HG03039 (cell line): ENCODE data around the gene MTIF3.
"Not testable (repeated sequence)": the region's sequence is repeated elsewhere in the genome, so short reads cannot be mapped to it uniquely, and the experiment has no call there.

ENCODE experiments used
- ATAC-seq: cut with Tn5 transposase; IDR thresholded peaks from one replicate; pipeline ENCODE4 v1.9.1; 2021; ENCODE audit warnings: mild to moderate bottlenecking, moderate library complexity; ENCODE audit not compliant: unreplicated experiment

MTIF3 gene

DNA sequence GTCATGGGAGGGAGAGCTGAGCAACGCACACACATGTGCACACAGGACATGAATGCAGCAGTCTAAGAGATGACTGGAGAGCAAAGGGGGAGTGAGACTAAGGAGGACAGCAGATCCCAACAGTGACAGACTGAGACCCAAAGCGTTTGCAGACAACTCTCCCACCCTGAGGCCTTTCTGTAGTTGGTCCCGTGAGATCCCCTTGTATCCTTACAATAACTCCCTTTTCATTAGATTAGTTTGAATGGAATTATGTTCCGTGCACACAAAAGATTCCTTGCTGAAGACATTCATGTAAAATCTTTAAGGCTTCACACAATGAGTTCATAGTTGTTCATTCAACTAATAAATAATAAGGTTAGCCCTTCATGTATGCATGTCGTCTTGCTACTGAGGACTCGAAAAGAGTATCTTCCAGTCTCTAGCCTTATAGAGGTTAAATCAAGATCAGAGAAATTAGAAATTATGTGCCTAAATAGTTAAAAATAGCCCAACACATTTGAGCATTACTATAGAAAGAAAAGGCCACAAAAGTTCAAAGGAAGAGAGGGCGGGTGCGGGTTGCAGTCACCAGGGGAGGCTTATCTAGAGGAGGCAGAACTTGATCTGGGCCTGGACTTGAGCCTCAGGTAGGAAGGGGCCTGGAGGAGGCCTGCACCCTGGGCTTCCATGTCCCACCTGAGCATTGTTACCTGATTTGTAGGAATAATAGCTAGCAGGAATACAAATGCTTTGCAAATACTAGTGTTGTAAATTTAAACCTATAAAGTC lies 29.1 kb downstream of the MTIF3 start:
- no peak for ATAC-seq

DNA sequence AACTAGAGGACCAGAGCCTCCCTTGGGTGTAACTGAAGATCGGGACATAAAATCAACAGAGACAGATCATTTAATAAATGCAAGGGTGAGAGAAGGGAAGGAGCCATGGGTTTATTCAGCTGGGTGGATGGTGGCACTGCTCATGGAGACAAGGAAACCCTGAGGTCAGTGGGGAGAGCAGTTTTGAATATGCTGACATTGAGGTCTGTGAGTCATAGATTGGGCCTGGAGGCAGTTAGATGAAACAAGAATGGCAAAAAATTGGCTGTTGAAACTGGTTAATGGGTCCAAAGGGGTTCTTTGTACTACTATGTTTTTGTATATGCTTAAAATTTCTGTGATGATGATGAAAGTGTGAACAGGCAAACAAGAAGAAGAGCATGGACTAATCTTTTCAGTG lies 31.0 kb downstream of the MTIF3 start:
- ATAC-seq, result no peak

DNA sequence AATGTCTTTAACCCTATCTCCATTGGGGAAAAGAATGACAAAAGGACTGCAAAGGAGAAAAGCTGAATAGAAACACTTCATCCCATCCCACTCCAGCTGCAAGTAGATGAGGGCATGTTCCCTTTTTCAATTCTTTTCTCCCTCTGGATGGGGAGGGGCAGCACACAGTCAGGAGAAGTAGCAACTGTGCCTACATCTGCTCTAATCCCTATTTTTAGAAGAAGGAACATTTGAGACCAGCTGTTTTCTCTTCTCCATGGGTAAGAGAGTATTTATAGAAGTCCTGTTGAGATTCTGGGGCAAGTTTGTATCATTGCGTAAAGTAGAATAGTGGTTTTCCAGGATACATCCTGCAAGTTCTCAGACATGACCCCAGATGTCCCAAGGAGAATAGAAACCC lies 35.2 kb downstream of the MTIF3 start:
- no peak for ATAC-seq

DNA sequence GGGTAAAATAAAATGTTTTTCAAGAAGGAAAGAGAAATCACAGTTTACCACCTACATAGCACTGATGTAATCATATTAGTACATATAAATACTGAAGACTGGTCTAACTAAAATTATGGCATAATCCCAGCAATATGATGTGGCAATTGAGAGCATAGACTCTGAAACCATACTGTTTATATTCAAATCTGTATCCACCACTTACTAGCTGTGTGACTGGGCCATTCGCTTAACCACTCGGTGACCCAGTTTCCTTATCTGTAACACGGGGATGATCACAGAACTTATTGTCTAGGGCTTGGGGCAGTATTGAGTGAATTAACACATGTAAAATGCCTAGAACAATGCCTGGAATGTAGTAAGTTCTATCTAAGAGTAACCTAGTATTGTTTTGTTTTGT lies 39.0 kb downstream of the MTIF3 start:
- no peak for ATAC-seq

DNA sequence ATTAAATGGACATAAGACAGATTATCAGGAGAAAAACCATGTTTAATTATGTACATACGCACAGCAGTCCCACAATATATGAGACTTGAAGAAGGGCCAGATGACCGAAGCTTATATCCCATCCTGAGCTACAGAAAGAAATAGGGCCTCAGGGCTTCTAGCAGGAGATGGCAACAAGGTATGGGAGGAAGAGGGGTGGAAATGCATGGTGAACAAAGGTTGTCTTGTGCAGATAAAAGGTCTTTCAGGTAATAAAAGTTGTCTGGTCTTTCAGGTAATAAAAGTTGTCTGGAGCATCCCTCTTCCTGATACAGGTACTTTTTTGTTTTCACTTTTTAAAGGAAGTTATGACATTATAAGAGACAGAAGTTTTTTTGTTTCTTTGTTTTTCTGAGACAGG lies 41.4 kb downstream of the MTIF3 start:
- ATAC-seq, result no peak

DNA sequence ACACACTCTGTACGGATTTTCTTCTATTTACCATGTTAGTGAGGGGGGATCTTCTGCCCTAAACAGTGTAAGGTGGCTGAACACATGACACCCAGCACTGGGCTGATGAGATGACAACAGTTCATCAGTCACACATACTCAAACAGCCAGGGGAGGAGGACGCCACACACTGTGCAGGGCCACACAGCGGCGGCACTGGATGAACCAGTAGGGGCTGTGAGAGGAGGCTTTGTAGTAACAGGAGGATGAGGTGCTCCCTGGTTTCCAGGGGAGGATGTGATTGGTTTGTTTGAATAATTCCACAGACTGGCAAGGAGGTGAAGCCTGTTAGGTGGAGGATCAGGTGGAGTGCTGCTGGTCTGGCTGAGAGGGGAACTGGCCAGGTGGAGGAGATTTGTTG lies 42.3 kb downstream of the MTIF3 start:
- ATAC-seq, result no peak

DNA sequence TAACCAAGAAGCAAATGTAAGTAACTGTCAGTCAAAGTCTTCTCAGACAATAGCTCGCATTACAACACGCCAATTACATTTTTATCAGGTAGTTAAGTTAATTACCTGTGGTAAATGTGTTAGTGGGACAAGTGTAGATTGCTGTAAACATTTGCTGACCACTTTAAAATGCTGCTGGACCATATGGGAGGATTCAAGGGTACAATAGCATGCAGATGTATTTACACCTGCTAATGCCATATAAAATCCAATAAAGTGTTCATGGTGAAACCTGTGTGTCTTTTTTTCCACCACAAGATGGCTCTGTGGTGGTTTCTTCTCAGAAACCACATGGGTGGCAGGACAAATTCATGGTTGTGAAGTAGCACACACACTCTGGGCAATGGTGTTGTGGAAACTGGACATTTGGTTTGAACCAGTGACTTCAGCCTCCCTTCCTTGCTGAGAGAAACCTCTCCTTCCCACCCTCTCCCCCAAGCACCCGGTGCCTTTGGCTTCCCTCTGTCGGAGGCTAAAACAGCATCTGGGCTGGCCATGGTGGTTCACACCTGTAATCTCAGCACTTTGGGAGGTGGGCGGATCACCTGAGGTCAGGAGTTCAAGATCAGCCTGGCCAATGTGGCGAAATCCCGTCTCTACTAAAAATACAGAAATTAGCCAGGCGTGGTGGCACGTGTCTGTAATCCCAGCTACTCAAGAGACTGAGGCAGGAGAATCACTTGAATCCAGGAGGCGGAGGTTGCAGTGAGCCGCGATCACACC lies 44.0 kb downstream of the MTIF3 start:
- no peak for ATAC-seq

DNA sequence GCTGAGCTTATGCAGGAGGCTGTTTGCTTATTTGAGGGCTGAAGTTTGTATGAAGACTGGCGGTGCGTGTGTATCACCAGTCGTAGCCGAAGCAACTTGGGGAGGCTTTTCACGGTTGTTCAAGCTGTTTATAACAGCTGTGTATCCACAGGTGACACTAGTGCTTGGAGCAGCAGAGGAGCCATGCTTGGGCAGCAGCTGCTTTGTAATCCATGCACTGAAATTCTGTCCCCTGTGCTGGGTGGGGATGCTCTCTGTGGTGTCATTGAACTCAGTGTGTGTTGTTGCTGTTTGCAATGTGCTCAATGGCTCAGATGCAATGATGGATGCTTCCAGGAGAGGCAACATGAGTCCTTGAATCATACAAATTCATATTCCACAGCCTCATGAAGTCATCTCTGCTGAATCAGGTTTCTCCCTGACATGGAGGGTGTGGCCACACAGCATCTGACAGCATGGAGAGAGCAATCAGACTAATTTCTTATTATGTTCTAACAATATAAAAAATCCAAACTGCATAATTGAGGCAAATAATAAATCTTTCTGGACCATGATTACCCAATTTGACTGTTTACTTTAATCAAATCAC lies 44.7 kb downstream of the MTIF3 start:
- no peak for ATAC-seq

DNA sequence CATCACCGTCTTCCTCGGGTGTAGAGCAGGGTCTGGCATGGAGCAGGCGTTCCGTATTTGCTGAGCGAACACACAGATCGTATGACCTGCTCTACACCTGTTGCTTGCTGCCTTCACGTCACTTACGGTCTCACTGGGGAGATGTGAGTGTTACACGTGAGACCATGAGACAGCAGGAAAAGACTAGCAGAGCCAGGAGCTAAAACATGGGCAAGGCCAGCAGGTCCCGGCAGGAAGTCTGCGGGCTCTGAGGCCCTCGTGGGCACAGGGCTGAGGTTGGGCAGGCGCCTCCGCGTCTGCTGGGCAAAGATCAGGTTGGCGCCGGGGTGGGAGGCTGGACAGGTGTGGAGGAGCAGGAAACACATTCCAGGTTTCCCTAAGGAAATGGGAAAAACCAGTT lies 45.7 kb downstream of the MTIF3 start:
- ATAC-seq, result no peak

DNA sequence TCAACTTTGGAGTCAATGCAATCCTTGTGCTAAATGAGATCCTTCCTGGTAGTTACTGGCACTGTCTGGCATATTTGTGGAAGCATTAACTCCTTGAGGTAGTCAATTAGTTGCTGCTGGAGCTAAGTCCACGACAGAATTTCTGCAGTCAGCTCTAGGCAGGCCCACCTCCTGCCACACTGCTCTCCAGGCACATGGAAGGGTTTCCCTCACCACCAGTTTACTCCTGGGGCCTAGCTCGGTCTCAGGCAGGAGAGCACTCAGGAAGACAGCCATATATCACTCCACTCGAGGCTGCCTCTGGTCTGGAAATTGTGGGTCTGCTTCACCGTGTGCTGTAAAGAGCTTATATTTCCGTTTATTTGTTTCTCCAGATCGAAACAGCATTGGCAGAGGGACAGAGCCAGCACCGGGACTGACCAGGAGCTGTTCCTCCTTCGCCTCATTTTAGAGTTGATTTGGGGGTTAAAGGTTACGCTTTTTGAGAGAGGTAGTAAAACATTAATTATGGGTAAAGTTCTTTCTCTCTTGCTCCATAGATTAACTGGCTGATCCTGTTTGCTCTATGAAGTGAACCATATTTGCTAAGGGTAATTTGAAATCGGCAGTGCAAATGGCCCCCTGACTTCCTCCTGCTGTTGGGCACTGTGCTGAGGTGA lies 46.5 kb downstream of the MTIF3 start:
- no peak for ATAC-seq

DNA sequence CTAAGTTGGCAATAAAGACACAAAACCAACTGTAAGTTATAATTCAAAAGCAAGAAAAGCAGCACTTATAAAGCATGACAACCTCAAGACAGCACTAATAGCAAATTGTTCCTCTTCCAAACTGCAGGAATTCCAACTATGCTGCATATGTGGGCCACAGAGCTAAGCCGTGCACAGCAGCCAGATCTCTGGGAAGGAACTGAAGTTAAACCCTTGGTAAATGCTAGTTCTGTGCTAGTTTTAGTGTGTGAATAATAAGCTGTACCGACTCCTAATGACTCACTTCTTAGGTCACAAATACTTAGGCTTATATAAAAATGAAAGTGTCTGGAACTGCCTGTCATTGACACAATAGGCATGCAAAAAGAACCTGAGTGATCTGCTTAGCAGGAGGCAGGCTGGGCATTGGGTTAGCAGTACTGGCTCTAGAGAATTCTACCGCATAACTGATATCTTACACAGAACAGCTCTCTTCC lies 47.1 kb downstream of the MTIF3 start:
- no peak for ATAC-seq

DNA sequence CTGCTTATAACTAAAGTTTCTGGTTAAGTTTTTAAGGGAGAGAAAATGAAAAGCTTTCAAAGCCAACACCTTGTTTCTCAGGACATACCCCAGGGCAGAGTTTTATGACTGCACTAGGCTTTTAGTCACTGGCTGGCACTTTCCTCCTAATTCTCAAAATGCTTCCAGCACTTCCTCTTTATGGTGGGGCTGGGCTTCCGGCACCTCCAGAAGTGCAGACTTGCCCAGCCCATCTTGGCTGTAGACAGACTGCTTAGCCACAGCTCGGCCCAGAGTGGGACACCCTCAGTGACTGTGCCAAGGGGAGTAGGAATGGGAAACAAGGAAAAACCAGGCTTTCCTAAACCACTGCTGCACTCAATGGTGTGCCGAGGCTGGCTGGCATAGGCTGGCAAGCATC lies 49.2 kb downstream of the MTIF3 start:
- ATAC-seq, result no peak

DNA sequence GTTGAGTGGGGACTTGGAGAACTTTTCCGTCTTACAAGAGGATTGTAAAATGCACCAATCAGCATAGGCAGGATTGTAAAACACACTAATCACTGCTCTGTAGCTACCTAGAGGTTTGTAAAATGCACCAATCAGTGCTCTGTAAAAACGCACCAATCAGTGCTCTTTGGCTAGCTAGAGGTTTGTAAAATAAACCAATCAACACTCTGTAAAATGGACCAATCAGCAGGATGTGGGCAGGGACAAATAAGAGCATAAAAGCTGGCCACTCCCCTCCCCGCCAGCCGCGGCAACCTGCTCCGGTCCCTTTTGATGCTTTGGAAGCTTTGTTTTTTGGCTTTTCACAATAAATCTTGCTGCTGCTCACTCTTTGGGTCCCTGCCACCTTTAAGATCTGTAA lies 50.0 kb downstream of the MTIF3 start:
- ATAC-seq, result not testable (repeated sequence)

DNA sequence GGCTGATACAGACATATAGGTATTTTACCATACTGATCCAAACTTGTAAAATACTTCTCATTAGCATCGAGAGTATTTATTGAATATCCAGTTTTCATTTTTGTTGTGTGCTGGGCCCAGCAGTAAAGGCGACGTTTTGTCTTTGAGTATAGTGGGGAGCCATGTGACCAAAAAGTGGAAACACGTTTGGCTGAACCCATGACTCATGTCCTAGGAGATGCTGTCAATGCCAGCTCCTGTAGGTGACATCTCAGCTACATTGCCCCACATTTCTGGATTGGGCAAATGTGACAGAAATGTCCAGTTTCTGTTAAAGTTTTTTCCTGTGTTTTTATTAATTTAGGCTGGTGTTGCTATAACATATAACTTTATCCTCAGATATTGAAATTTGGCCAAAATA lies 52.0 kb downstream of the MTIF3 start:
- ATAC-seq, result no peak

DNA sequence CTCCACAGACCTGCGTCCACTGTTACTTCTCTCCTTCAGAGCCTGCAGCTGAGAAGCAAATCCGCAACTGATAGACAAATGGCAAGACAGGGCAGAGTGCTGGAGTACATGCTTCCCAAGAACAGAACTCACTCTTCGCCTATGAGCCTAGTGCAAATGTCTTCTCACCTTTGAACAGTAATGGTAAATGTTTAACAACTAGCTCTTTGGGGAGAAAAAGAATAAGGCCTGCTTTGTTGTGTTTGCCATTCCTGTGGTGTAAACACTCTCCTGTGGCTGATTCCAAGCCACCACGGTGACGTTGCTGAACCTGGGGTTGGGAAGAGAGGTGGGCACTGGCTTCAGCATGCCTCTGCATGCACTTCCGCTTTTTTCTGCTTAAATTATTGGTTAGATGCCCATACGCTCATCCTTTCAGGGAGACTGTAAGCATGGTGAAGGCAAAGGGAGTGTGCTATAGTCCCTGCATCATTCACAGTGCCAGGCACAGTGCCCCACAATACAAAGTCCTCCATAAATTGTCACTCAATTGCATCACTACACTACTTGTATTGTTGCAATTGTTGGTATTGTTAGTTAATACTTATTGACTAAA lies 54.0 kb downstream of the MTIF3 start:
- ATAC-seq, result no peak

DNA sequence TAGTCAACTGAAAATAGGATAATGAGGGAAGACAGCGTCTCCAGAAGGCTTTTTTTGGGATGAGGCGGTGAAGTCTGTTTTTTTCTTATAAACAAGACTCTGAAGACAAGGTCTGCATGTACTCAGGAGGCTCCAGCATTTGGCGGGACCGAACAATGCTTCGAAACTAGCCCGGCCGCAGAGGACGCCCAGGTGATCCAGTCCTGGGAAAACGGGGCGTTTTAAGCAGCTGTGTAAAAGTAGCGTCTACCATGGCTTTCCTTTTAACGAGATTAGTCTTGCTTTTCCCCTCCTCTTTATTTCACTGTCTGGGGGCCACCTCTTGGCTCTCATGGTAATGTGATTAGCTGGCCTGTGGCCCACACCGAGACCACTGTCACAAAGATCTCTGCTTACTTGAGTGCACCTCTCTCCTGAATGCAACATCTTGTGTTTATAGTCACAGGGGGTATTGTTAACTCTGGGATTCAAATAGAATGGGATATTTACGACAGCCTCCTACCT lies 55.3 kb downstream of the MTIF3 start:
- no peak for ATAC-seq

DNA sequence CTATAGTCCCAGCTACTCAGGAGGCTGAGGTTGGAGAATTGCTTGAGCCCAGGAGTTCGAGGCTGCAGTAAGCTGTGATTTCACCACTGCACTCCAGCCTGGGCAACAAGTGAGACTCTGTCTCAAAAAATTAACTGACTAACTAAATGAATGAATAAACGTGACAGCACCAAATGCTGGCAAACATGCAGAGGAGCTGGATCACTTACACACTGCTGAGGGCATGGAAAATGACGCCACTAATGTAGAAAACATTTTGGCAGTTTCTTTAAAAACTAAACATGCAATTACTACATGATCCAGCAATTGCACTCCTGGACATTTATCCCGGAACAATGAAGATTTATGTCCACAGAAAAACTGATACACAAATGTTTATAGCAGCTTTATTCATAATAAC lies 57.3 kb downstream of the MTIF3 start:
- ATAC-seq, result no peak

DNA sequence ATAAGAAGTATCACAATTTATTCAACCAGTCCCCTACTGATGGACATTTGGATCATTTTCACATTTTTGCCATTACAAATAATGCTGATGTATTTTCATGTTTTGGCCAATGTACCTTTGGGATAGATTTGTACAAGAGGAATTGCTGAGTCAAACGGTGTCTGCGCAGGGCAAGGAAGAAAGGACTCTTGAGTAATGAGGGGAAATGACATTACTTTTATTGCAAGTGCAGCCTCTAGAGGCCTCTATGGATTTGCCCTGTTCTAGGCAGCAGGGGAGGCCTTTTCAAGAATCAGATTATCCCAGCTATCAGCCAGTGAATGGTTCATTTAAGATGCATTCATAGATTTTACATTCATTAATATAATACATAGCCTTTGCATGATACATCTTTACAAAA lies 58.9 kb downstream of the MTIF3 start:
- ATAC-seq, result no peak

DNA sequence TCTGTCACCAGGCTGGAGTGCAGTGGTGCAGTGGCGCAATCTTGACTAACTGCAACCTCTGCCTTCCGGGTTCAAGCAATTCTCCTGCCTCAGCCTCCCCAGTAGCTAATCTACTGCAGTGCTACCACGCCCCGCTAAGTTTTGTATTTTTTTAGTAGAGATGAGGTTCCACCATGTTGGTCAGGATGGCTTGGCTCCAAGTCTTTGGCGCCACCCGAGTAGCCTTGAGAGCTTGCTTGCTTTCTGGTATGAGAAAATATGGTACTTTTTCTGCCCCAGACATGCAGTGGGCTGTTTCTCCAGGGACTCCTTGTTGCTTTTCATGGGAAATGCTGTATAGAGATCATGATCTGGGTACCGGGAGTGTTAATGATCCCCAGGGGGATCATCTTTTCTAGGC lies 60.5 kb downstream of the MTIF3 start:
- no peak for ATAC-seq

DNA sequence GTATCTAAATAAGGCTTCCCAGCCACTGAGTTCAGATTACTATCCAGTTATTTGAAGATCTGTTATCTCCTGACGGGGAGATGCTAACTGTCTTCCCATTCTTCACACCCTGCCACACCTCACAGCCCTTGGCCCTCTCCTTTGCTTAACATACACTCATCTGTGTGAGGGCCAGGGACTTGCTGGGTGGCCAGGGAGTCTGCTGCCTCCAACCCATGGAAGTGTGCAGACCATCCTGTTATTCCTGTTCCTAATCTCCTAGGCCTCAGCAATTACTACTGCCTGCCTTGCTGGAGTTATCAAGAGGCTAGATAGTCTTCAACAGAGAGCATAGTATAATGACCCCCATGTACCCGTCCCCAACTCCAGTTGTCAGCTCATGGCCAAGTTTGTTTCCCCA lies 62.1 kb downstream of the MTIF3 start:
- ATAC-seq, result no peak
